ENCODE data around the gene IL22.

DNA sequence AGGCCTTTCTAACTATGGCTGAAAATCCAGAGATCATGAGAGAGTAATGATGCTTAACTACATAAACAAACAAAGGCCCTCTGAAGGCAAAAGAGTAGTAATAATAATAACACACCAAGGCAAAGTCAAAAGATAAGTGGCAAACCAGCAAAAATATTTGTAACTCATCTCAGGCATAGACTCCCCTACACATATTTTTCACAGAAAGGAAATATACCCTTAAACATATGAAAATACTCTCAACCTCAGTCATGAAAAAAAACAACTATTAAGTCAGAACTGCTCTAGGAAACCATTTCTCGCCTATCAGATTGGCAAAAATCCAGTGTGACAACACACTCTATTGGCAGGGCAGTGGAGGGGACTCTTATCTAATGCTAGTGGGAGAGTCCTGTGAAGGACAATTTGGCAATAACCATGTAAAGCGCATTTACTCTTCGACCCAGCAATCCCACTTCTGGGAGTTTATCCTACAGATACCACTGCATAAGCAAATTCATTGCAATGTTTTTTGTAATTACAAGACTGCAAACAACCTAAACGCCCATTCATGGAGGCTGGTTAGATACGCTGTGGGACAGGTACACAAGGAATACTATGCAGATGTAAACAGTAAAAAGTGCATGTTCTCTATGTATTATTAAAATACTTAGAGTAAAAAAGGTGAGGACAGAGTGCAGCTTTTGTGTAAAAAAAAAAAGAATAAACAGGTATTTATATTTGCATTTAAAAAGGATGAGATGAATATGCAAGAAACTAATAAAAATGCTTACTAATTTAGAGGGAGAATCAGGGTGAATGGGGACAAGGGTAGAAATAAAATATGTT is 26.0 kb upstream of the IL22 start:
- TF ChIP-seq, protein P1, sequence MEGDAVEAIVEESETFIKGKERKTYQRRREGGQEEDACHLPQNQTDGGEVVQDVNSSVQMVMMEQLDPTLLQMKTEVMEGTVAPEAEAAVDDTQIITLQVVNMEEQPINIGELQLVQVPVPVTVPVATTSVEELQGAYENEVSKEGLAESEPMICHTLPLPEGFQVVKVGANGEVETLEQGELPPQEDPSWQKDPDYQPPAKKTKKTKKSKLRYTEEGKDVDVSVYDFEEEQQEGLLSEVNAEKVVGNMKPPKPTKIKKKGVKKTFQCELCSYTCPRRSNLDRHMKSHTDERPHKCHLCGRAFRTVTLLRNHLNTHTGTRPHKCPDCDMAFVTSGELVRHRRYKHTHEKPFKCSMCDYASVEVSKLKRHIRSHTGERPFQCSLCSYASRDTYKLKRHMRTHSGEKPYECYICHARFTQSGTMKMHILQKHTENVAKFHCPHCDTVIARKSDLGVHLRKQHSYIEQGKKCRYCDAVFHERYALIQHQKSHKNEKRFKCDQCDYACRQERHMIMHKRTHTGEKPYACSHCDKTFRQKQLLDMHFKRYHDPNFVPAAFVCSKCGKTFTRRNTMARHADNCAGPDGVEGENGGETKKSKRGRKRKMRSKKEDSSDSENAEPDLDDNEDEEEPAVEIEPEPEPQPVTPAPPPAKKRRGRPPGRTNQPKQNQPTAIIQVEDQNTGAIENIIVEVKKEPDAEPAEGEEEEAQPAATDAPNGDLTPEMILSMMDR (IDR thresholded peaks at IDR 0.05 in 2 of 3, conservative IDR thresholded peaks at IDR 0.05 in 1 of 3; ENCODE audit: insufficient read depth in 2 of 3, low read depth in 1 of 3, low read length in 3 of 3): no peak
- no peak for TF ChIP-seq MAFF (IDR thresholded peaks at IDR 0.05; ENCODE audit: low read length)
- no peak for TF ChIP-seq PML (IDR thresholded peaks at IDR 0.05; ENCODE audit: low read length)
- no peak for TF ChIP-seq KDM2B (CRISPR knock-in tag; IDR thresholded peaks at IDR 0.05)
- TF ChIP-seq, protein P2, sequence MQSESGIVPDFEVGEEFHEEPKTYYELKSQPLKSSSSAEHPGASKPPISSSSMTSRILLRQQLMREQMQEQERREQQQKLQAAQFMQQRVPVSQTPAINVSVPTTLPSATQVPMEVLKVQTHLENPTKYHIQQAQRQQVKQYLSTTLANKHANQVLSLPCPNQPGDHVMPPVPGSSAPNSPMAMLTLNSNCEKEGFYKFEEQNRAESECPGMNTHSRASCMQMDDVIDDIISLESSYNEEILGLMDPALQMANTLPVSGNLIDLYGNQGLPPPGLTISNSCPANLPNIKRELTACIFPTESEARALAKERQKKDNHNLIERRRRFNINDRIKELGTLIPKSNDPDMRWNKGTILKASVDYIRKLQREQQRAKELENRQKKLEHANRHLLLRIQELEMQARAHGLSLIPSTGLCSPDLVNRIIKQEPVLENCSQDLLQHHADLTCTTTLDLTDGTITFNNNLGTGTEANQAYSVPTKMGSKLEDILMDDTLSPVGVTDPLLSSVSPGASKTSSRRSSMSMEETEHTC (IDR thresholded peaks at IDR 0.05): no peak
- TF ChIP-seq FOXK2 (conservative IDR thresholded peaks at IDR 0.05 in 1 of 2, IDR thresholded peaks at IDR 0.05 in 1 of 2; ENCODE audit: low read depth in 2 of 2): no peak
- no peak for TF ChIP-seq KLF16 (IDR thresholded peaks at IDR 0.05)
- TF ChIP-seq SP1 (CRISPR knock-in tag; IDR thresholded peaks at IDR 0.05): 0 out of 2 replicates have a peak, but pooled peaks have one; percentile 17
- TF ChIP-seq CHD1 (IDR thresholded peaks at IDR 0.05; ENCODE audit: low read length): no peak
- no peak for TF ChIP-seq MED1 (CRISPR knock-in tag; IDR thresholded peaks at IDR 0.05; ENCODE audit: borderline replicate concordance)
- TF ChIP-seq POLR2A (conservative IDR thresholded peaks at IDR 0.05): no peak
- TF ChIP-seq NR2C2 (CRISPR knock-in tag; IDR thresholded peaks at IDR 0.05): no peak
- TF ChIP-seq NR2C2 (tag; IDR thresholded peaks at IDR 0.05): no peak
- TF ChIP-seq TRIM28 (IDR thresholded peaks at IDR 0.05): no peak
